Spleen (tissue), 11 donors: ENCODE results near the gene PCBP3. TPM values are rescaled to one million over a fixed set of nuclear protein-coding genes. Genes with fewer than 3 reads are reported as not detected.
"Not testable (repeated sequence)": the region's sequence is repeated elsewhere in the genome, so short reads cannot be mapped to it uniquely, and the experiment has no call there.

ENCODE experiments used
- DNase-seq: peaks from one replicate; pipeline ENCODE4 v3.0.0-alpha.2; 2020
- H3K27ac ChIP-seq, 8 donors: fragments of 200-600 bp; sonication (generic) in 7 of 8; 1 replicate in 4 of 8; 2 replicates in 4 of 8; pipeline versions ENCODE4 v1.5.0 to v1.8.0; 2016 to 2021; ENCODE audit warnings: inconsistent platforms in 4 of 8, mild to moderate bottlenecking in 4 of 8, moderate library complexity in 1 of 8
- H3K27me3 ChIP-seq, 7 donors: fragments of 200-600 bp; sonication (generic) in 6 of 7; replicated peaks in 1 of 7; 1 replicate in 4 of 7; 2 replicates in 3 of 7; pipeline versions ENCODE4 v1.5.0 to v1.8.0; 2016 to 2021; ENCODE audit warnings: inconsistent platforms in 3 of 7, mild to moderate bottlenecking in 1 of 7
- H3K36me3 ChIP-seq, 6 donors: fragments of 200-600 bp; sonication (generic) in 5 of 6; 1 replicate in 4 of 6; 2 replicates in 2 of 6; pipeline versions ENCODE4 v1.5.0 to v1.8.0; 2016 to 2021; ENCODE audit warnings: inconsistent platforms in 2 of 6
- H3K4me1 ChIP-seq, 6 donors: fragments of 200-600 bp; sonication (generic) in 5 of 6; 1 replicate in 3 of 6; 2 replicates in 3 of 6; pipeline versions ENCODE4 v1.5.0 to v1.8.0; 2016 to 2021; ENCODE audit warnings: inconsistent platforms in 3 of 6
- H3K4me3 ChIP-seq, 8 donors: fragments of 200-600 bp; sonication (generic) in 7 of 8; 1 replicate in 4 of 8; 2 replicates in 4 of 8; pipeline versions ENCODE4 v1.5.0 to v1.8.0; 2016 to 2021; ENCODE audit warnings: inconsistent platforms in 4 of 8, mild to moderate bottlenecking in 4 of 8, moderate library complexity in 2 of 8
- H3K9me3 ChIP-seq, 8 donors: fragments of 200-600 bp; sonication (generic) in 7 of 8; 1 replicate in 4 of 8; 2 replicates in 4 of 8; pipeline versions ENCODE4 v1.5.0 to v1.8.0; 2016 to 2021; ENCODE audit warnings: inconsistent platforms in 4 of 8
- POLR2A ChIP-seq, 3 donors: fragments of 450-650 bp; IDR thresholded peaks; one replicate each; pipeline ENCODE4 v1.5.1; 2017; ENCODE audit warnings: antibody characterized with exemption in 3 of 3, mild to moderate bottlenecking in 1 of 3
- POLR2AphosphoS5 ChIP-seq, 3 donors: sonication (generic); formaldehyde crosslinking; IDR thresholded peaks; one replicate each; pipeline ENCODE4 v1.5.1; 2017; ENCODE audit warnings: antibody characterized with exemption in 3 of 3
- WGBS, 5 donors: extraction: QIAGEN DNeasy Blood & Tissue Kit in 3 of 5; methylation state at CpG; one replicate each; pipeline versions ENCODE4 v1.1.5 to v1.1.7; 2013 to 2018; 5-methylcytosine and 5-hydroxymethylcytosine counted together
- intact Hi-C: fragments of 100-400 bp; cut with DNase I; formaldehyde crosslinking; loops from one replicate; pipeline ENCODE4 v1.15.0; 2023; ENCODE audit warnings: low total_unique reads
- polyA plus RNA-seq, 3 donors: library from polyadenylated mRNA; stranded (reverse); fragments of 200-250 nt; gene quantifications; one replicate each; pipeline ENCODE4 v1.2.1, GENCODE V29; 2013
- total RNA-seq, 7 donors: library from RNA; depleted of rRNA in 3 of 7; stranded (reverse); fragments of >200 nt in 3 of 7; fragmentation: NEBNext Ultra II Directional in 4 of 7; extraction: Animal tissue kit (Norgen Biotek cat#: 25700) in 4 of 7; gene quantifications; one replicate each; pipeline versions ENCODE4 v1.1.0 to v1.2.1, GENCODE V29; 2016 to 2021
- TF ChIP-seq, protein P1 (sequence below), 11 experiments: fragments of 200-600 bp in 7 of 11; fragments of 450-650 bp in 4 of 11; sonication (generic) in 4 of 11; IDR thresholded peaks in 8 of 11; conservative IDR thresholded peaks in 3 of 11; 1 replicate in 7 of 11; 2 replicates in 4 of 11; pipeline versions ENCODE4 v1.4.0 to v1.8.0; 2016 to 2021; ENCODE audit warnings: antibody characterized with exemption in 11 of 11, inconsistent platforms in 4 of 11, mild to moderate bottlenecking in 1 of 11
- donor health status: healthy with polysubstance abuse.
- donor health status: DM: no; HTN: no; CAD: no; lungs with moderate emphysema.
- donor health status: DM: no; HTN: no; CAD: no.
- donor health status: Bipolar disorder and iron deficiency.
- donor health status: healthy.
- donor health status: DM: no; HTN: no; CAD: no.
- donor health status: DM: yes; HTN: yes; CAD: no.

PCBP3 gene
- total and polyA plus RNA-seq, 10 donors, result 4.2 to 31.6 (median 15.2) TPM

DNA sequence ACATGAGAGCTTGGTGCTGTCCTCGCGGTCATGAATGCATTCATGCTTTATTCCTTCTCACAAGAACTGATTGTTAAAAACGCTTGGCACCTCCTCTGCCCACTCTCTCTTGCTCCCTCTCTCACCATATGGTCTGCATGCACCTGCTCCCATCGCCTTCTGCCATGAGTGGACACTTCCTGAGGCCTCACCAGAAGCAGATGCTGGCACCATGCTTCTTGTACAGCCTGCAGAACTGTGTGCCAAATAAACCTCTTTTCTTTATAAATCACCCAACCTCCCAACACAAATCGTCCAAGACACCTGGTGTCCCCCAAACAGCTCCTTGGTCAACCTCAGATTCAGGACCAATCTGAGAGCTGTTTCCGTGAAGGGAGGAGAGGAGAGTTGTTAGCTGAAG is 43.3 kb upstream of the PCBP3 start:
- Histone ChIP-seq H3K36me3 (no peaks in the 10 kb centered on the region), H3K4me1 (peaks cover 0 to 14% (median 6%) of the 10 kb centered on the region in 6 donors), H3K4me3 (no peak overlapping the region), H3K27me3 (peaks cover 0 to 9% (median 0%) of the 10 kb centered on the region in 7 donors), H3K9me3 (peaks cover 0 to 44% (median 26%) of the 10 kb centered on the region in 8 donors), H3K27ac (no peak overlapping the region)
- 64 to 86% (median 82%) methylated on average over 6 of the region's 6 CpGs for WGBS, 5 donors
- peak; percentile 12 for DNase-seq
- no peak for TF ChIP-seq POLR2AphosphoS5 (IDR thresholded peaks at IDR 0.05)
- TF ChIP-seq, protein P1, sequence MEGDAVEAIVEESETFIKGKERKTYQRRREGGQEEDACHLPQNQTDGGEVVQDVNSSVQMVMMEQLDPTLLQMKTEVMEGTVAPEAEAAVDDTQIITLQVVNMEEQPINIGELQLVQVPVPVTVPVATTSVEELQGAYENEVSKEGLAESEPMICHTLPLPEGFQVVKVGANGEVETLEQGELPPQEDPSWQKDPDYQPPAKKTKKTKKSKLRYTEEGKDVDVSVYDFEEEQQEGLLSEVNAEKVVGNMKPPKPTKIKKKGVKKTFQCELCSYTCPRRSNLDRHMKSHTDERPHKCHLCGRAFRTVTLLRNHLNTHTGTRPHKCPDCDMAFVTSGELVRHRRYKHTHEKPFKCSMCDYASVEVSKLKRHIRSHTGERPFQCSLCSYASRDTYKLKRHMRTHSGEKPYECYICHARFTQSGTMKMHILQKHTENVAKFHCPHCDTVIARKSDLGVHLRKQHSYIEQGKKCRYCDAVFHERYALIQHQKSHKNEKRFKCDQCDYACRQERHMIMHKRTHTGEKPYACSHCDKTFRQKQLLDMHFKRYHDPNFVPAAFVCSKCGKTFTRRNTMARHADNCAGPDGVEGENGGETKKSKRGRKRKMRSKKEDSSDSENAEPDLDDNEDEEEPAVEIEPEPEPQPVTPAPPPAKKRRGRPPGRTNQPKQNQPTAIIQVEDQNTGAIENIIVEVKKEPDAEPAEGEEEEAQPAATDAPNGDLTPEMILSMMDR (IDR thresholded peaks at IDR 0.05 in 8 of 11, conservative IDR thresholded peaks at IDR 0.05 in 3 of 11), result no peak
- no peak for TF ChIP-seq POLR2A (IDR thresholded peaks at IDR 0.05)
- intact Hi-C loops, result no loop called here

DNA sequence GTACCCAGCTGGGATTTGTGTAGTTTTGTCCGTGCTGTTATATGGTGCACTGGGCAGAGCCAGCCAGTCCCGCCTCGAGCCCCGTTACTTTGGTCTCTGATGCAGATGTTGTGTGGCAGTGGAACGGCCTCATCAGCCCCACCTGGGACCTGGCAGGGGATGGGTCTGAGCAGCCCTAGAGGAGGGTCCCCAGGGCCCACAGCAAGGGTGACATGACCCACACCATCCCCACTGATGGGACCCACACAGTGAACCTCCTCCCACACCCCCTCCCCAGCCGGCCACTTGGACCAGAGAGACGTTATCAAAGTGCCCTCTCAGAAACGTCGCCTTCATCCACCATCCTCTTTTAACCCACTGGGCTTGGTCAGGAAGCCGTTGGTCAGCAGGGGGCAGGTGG is 42.0 kb upstream of the PCBP3 start:
- intact Hi-C loops, result no loop called here
- no peaks in the 10 kb centered on the region for H3K27me3 ChIP-seq
- DNase-seq, result peak; percentile 59
- peaks cover 0 to 44% (median 26%) of the 10 kb centered on the region in 8 donors for H3K9me3 ChIP-seq
- no peak overlapping the region for H3K4me3 ChIP-seq
- no peak overlapping the region for H3K27ac ChIP-seq
- TF ChIP-seq POLR2AphosphoS5 (IDR thresholded peaks at IDR 0.05), result no peak
- TF ChIP-seq, protein P1 (IDR thresholded peaks at IDR 0.05 in 8 of 11, conservative IDR thresholded peaks at IDR 0.05 in 3 of 11), result no peak
- no peak for TF ChIP-seq POLR2A (IDR thresholded peaks at IDR 0.05)
- no peaks in the 10 kb centered on the region for H3K36me3 ChIP-seq
- 84 to 91% (median 88%) methylated on average over 7 to 10 of the region's 10 CpGs for WGBS, 5 donors
- peaks cover 0 to 6% (median 4%) of the 10 kb centered on the region in 6 donors for H3K4me1 ChIP-seq

DNA sequence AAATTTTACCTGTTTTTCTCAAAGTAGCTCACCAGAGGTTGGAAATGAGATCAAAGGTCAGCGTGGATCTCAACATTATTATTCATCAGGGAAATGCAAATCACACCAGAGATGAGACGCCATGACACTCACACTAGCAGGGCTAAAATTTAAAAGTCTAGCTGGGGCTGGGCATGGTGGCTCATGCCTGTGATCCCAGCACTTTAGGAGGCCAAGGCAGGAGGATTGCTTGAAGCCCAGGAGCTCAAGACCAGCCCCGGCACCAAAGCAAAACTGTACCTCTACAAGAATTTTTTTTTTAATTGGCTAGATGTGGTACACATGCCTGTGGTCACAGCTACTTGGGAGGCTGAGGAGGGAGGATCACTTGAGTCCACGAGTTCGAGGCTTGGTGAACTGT is 41.4 kb upstream of the PCBP3 start:
- H3K9me3 ChIP-seq, result peaks cover 0 to 44% (median 26%) of the 10 kb centered on the region in 8 donors
- no peak overlapping the region for H3K27ac ChIP-seq
- H3K27me3 ChIP-seq, result no peaks in the 10 kb centered on the region
- peaks cover 0 to under 1% (median 0%) of the 10 kb centered on the region in 6 donors for H3K4me1 ChIP-seq
- peak; percentile 2 for DNase-seq
- TF ChIP-seq POLR2A (IDR thresholded peaks at IDR 0.05) (no peak), POLR2AphosphoS5 (IDR thresholded peaks at IDR 0.05) (no peak)
- TF ChIP-seq, protein P1 (IDR thresholded peaks at IDR 0.05 in 8 of 11, conservative IDR thresholded peaks at IDR 0.05 in 3 of 11), result no peak
- no peaks in the 10 kb centered on the region for H3K36me3 ChIP-seq
- no peak overlapping the region for H3K4me3 ChIP-seq
- WGBS, 5 donors, result 76 to 94% (median 92%) methylated on average over 5 of the region's 5 CpGs
- intact Hi-C loops, result no loop called here

GRCh38 chr21:45603481-45603880 is 40.0 kb upstream of the PCBP3 start:
- no peak overlapping the region for H3K27ac ChIP-seq
- H3K4me3 ChIP-seq, result no peak overlapping the region
- H3K27me3 ChIP-seq, result peaks cover 0 to 7% (median 0%) of the 10 kb centered on the region in 7 donors
- no peak for TF ChIP-seq POLR2AphosphoS5 (IDR thresholded peaks at IDR 0.05)
- no peak for TF ChIP-seq POLR2A (IDR thresholded peaks at IDR 0.05)
- TF ChIP-seq, protein P1 (IDR thresholded peaks at IDR 0.05 in 8 of 11, conservative IDR thresholded peaks at IDR 0.05 in 3 of 11), result no peak
- DNase-seq, result no peak
- no peaks in the 10 kb centered on the region for H3K36me3 ChIP-seq
- intact Hi-C loops, result no loop called here
- H3K4me1 ChIP-seq, result no peaks in the 10 kb centered on the region
- peaks cover 0 to 44% (median 26%) of the 10 kb centered on the region in 8 donors for H3K9me3 ChIP-seq

GRCh38 chr21:45604681-45605080 is 38.8 kb upstream of the PCBP3 start:
- 88 to 97% (median 95%) methylated on average over 6 to 7 of the region's 8 CpGs; no CpG with 5 or more reads in 1 of the 5 donors for WGBS, 5 donors
- H3K36me3 ChIP-seq, DNase-seq, H3K4me3 ChIP-seq, H3K27me3 ChIP-seq, intact Hi-C loops, H3K27ac ChIP-seq, H3K4me1 ChIP-seq: not testable (repeated sequence)
- H3K9me3 ChIP-seq, result peaks cover 0 to 44% (median 26%) of the 10 kb centered on the region in 8 donors
